Right lobe of liver (tissue), 4 donors: ENCODE measurements around the gene RAB27B.

Experiments used
- POLR2A ChIP-seq: fragments of 450-650 bp; IDR thresholded peaks from one replicate; pipeline ENCODE4 v1.6.1; 2017; ENCODE audit warnings: antibody characterized with exemption, mild to moderate bottlenecking
- TF ChIP-seq, protein P1 (sequence below), 4 donors: fragments of 200-600 bp in 3 of 4; fragments of 450-650 bp in 1 of 4; IDR thresholded peaks; one replicate each; pipeline versions ENCODE4 v1.5.1 to v1.8.0; 2016 to 2022; ENCODE audit warnings: antibody characterized with exemption in 4 of 4, mild to moderate bottlenecking in 2 of 4
- donor health status: DM: no; HTN: no; CAD: no.
- donor health status: DM: no; HTN: no; CAD: no.
- donor health status: DM: no; HTN: yes; CAD: no.

DNA sequence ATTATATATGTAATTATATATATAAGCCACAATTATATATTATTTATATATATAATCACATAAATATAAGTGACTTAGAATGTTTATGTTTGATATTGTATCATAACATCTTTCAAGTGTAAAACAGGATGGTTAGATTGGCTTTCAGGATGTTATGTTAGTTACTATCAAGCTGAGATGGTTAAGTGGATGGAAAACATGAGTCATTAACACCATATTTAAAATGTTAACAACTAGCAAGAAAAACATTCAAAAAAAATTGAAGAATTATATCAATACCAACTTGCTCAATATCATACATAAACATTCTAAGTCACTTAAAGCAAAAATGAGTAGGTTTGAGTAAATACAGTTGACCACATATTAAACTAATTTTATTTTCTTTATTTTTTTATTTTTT is 21.8 kb upstream of the RAB27B start:
- TF ChIP-seq, protein P1, sequence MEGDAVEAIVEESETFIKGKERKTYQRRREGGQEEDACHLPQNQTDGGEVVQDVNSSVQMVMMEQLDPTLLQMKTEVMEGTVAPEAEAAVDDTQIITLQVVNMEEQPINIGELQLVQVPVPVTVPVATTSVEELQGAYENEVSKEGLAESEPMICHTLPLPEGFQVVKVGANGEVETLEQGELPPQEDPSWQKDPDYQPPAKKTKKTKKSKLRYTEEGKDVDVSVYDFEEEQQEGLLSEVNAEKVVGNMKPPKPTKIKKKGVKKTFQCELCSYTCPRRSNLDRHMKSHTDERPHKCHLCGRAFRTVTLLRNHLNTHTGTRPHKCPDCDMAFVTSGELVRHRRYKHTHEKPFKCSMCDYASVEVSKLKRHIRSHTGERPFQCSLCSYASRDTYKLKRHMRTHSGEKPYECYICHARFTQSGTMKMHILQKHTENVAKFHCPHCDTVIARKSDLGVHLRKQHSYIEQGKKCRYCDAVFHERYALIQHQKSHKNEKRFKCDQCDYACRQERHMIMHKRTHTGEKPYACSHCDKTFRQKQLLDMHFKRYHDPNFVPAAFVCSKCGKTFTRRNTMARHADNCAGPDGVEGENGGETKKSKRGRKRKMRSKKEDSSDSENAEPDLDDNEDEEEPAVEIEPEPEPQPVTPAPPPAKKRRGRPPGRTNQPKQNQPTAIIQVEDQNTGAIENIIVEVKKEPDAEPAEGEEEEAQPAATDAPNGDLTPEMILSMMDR (IDR thresholded peaks at IDR 0.05) = no peak
- no peak for TF ChIP-seq POLR2A
